ENCODE results near the gene TMEM62. TPM values are rescaled to one million over a fixed set of nuclear protein-coding genes. Genes with fewer than 3 reads are reported as not detected.

TMEM62 gene
- total and polyA plus RNA-seq, 7 donors = 6.3 to 22.8 (median 7.8) TPM

DNA sequence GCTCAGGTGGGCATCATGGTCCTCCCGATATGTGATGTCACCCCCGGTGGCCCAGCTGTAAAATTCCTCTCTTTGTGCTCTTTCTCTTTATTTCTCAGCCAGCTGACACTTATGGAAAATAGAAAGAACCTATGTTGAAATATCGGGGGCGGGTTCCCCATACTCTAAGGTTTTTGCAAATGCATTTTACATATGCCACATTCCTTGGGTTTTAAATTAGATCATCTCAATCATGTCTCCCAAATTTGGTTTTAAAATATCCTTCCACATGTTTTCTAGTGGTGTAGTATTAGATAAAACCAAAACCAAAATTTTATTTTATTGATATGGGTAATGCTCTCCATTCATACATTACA lies 4.4 kb upstream of the TMEM62 start:
- TF ChIP-seq CTCF (IDR thresholded peaks at IDR 0.05) = no peak
- H3K9me3 ChIP-seq = no peaks in the 10 kb centered on the region
- DNase-seq (no peak), ATAC-seq (no peak)
- WGBS, 3 donors = 87 to 98% (median 88%) methylated on average over 4 of the region's 4 CpGs
- peaks cover 6% of the 10 kb centered on the region for H3K4me1 ChIP-seq
- no peaks in the 10 kb centered on the region for H3K27me3 ChIP-seq (ENCODE audit: insufficient read depth in 3 of 3, low read length in 2 of 3)
- H3K36me3 ChIP-seq (ENCODE audit: insufficient read depth in 1 of 2, low read depth in 1 of 2) = no peaks in the 10 kb centered on the region
- intact Hi-C loops (cut with DNase I) = no loop called here
- no peak overlapping the region for H3K4me3 ChIP-seq
- no peak overlapping the region for H3K27ac ChIP-seq

DNA sequence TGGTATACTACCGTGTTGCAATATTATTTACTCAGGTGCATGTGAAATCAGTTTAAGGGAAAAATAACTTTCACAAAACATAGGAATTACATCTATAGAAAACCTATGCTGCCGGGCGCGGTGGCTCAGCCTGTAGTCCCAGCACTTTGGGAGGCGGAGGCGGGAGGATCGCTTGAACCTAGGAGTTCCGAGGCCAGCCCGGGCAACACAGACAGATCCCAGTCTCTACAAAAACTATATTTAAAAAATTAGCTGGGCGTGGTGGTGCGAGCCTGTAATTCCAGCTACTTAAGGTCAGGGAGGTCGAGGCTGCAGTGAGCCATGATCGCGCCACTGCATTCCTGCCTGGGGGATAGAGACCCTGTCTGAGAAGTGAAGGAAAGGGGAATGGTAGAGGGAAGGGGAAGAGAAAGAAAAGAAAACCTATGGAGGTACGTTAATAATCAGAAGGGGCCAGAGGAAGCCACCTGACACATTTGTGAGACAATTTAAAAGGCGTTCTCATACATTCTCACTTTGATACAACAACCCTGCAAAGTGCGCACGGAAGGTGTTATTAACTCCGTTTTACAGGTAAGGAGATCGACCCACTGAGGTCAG lies 456 bp upstream of the TMEM62 start:
- Histone ChIP-seq H3K36me3 (ENCODE audit: insufficient read depth in 1 of 2, low read depth in 1 of 2) (peaks cover 0 to 29% of the 10 kb centered on the region in 2 donors), H3K27ac (peak overlapping the region; percentile 79), H3K27me3 (ENCODE audit: insufficient read depth in 3 of 3, low read length in 2 of 3) (no peaks in the 10 kb centered on the region), H3K9me3 (no peaks in the 10 kb centered on the region), H3K4me1 (peaks cover 19% of the 10 kb centered on the region), H3K4me3 (peak overlapping the region; percentile 76)
- intact Hi-C loops (cut with DNase I) = no loop called here
- peak in 3 of 4 donors; percentile 23 to 25 (median 25) for ATAC-seq
- no peak for DNase-seq
- WGBS, 3 donors = 29 to 35% (median 33%) methylated on average over 20 of the region's 20 CpGs
- TF ChIP-seq CTCF (IDR thresholded peaks at IDR 0.05) = no peak

DNA sequence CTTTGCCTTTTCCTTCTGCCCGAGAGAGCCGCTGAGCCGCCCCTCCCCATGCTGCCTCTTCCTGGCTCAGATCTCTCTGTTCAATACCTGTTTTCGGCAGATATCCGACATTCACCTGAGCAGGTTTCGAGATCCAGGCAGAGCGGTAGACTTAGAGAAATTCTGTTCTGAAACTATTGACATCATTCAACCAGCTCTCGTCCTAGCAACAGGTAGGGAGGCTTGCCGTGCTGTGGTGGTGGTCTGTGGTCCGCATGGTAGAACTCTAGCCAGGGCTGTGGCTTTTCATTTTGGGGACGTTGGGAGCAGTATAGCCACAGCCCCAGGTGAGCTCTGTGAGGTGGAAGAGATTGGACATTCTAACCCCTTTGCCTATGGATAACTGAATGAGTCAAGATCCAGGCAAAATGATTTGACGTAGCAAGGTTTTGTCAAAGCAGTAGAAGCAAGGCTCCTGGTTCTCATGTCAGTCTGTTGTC lies 810 bp downstream of the TMEM62 start:
- Histone ChIP-seq H3K9me3 (no peaks in the 10 kb centered on the region), H3K36me3 (ENCODE audit: insufficient read depth in 1 of 2, low read depth in 1 of 2) (peaks cover 0 to 42% of the 10 kb centered on the region in 2 donors), H3K27me3 (ENCODE audit: insufficient read depth in 3 of 3, low read length in 2 of 3) (no peaks in the 10 kb centered on the region), H3K4me3 (peak overlapping the region; percentile 76), H3K27ac (peak overlapping the region; percentile 79), H3K4me1 (peaks cover 19% of the 10 kb centered on the region)
- intact Hi-C loops (cut with DNase I) = no loop called here
- no peak for ATAC-seq
- 19 to 26% (median 19%) methylated on average over 12 of the region's 12 CpGs for WGBS, 3 donors
- no peak for TF ChIP-seq CTCF (IDR thresholded peaks at IDR 0.05)
- DNase-seq = no peak

- no peak for TF ChIP-seq CTCF (IDR thresholded peaks at IDR 0.05)
- Histone ChIP-seq H3K27ac (no peak overlapping the region), H3K36me3 (ENCODE audit: insufficient read depth in 1 of 2, low read depth in 1 of 2) (peaks cover 0 to 53% of the 10 kb centered on the region in 2 donors), H3K9me3 (no peaks in the 10 kb centered on the region), H3K4me3 (no peak overlapping the region), H3K27me3 (ENCODE audit: insufficient read depth in 3 of 3, low read length in 2 of 3) (no peaks in the 10 kb centered on the region), H3K4me1 (peaks cover 19% of the 10 kb centered on the region)
- DNase-seq (no peak), ATAC-seq (no peak)
- WGBS, 3 donors = 82 to 91% (median 87%) methylated on average over 3 of the region's 3 CpGs
- intact Hi-C loops (cut with DNase I) = no loop called here
Observed at GRCh38 chr15:43135351-43135750, 2.0 kb downstream of the TMEM62 start.
